ENCODE data around the gene KCNIP2.
A peak's percentile ranks its signal among the peaks of the same experiment; 100 is the strongest.

The KCNIP2 gene

DNA sequence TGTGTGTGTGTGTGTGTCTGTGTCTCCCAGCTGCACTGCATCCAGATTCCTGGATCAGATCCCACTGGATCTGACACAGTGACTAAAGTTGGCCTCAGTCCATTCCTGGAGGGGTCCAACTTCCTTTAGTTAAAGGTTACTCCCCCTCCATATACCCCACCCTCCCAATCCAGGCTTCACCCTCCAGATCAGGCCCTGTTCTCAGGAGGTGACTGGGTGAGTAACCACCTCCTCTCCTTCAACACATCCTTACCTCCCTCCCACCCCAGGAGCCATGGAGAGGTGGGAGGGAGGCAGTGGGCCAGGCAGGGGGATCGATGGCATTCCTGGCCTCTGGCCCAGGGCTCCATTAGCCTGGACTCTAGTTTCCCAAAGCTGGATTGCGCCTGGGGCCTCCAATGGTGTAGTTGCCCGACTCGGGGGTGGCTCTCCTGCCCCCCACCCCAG lies 11.3 kb downstream of the KCNIP2 start:
- H3K4me3 ChIP-seq (ENCODE audit: low read depth, low read length): no peak overlapping the region
- no peak for DNase-seq (ENCODE audit: low read depth, low spot score)
- CTCF ChIA-PET: interaction anchor here (0.9 to 14.8 kb wide), 6 partner anchors 9 to 619 kb away, joined by 3 to 581 read pairs (median 4); partner anchors contain the start of gene KCNIP2
- TF ChIP-seq, protein P1, sequence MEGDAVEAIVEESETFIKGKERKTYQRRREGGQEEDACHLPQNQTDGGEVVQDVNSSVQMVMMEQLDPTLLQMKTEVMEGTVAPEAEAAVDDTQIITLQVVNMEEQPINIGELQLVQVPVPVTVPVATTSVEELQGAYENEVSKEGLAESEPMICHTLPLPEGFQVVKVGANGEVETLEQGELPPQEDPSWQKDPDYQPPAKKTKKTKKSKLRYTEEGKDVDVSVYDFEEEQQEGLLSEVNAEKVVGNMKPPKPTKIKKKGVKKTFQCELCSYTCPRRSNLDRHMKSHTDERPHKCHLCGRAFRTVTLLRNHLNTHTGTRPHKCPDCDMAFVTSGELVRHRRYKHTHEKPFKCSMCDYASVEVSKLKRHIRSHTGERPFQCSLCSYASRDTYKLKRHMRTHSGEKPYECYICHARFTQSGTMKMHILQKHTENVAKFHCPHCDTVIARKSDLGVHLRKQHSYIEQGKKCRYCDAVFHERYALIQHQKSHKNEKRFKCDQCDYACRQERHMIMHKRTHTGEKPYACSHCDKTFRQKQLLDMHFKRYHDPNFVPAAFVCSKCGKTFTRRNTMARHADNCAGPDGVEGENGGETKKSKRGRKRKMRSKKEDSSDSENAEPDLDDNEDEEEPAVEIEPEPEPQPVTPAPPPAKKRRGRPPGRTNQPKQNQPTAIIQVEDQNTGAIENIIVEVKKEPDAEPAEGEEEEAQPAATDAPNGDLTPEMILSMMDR (IDR thresholded peaks at IDR 0.05; ENCODE audit: insufficient read depth, low read length, missing control alignments): no peak
- POLR2A ChIA-PET: no interaction called here

- DNase-seq (ENCODE audit: low read depth, low spot score): no peak
- TF ChIP-seq, protein P1 (IDR thresholded peaks at IDR 0.05; ENCODE audit: insufficient read depth, low read length, missing control alignments): no peak
- POLR2A ChIA-PET: interaction anchor here (1.5 kb wide), 1 partner anchor 13 kb away, joined by 3 read pairs; the partner anchor contains the start of gene OGA
- CTCF ChIA-PET: interaction anchor here (1.5 to 2.0 kb wide), 3 partner anchors 10 to 242 kb away, joined by 5 to 16 read pairs (median 5); partner anchors contain the start of gene KCNIP2
- H3K4me3 ChIP-seq (ENCODE audit: low read depth, low read length): peak overlapping the region; percentile 55
Measured at GRCh38 chr10:101831169-101831811, 12.3 kb downstream of the KCNIP2 start.

GRCh38 chr10:101830322-101831168 lies 13.1 kb downstream of the KCNIP2 start:
- ChIA-PET POLR2A (interaction anchor here (1.5 kb wide), 1 partner anchor 12 kb away, joined by 3 read pairs; the partner anchor contains the start of gene OGA), CTCF (interaction anchor here (1.5 kb wide), 1 partner anchor 242 kb away, joined by 5 read pairs; no protein-coding TSS in a partner anchor)
- peak; percentile 44 for DNase-seq (ENCODE audit: low read depth, low spot score)
- H3K4me3 ChIP-seq (ENCODE audit: low read depth, low read length): peak overlapping the region; percentile 55
- TF ChIP-seq, protein P1 (IDR thresholded peaks at IDR 0.05; ENCODE audit: insufficient read depth, low read length, missing control alignments): no peak

- CTCF ChIA-PET: no interaction called here
- H3K4me3 ChIP-seq (ENCODE audit: low read depth, low read length): peak overlapping the region; percentile 55
- no peak for DNase-seq (ENCODE audit: low read depth, low spot score)
- POLR2A ChIA-PET: no interaction called here
- TF ChIP-seq, protein P1 (IDR thresholded peaks at IDR 0.05; ENCODE audit: insufficient read depth, low read length, missing control alignments): no peak
Measured at GRCh38 chr10:101829561-101830315, 13.9 kb downstream of the KCNIP2 start.

GRCh38 chr10:101828766-101829551 lies 14.6 kb downstream of the KCNIP2 start:
- no peak overlapping the region for H3K4me3 ChIP-seq (ENCODE audit: low read depth, low read length)
- CTCF ChIA-PET: interaction anchor here (1.0 to 2.7 kb wide), 5 partner anchors 10 to 244 kb away, joined by 3 to 12 read pairs (median 7); no protein-coding TSS in a partner anchor
- POLR2A ChIA-PET: no interaction called here
- no peak for DNase-seq (ENCODE audit: low read depth, low spot score)
- TF ChIP-seq, protein P1 (IDR thresholded peaks at IDR 0.05; ENCODE audit: insufficient read depth, low read length, missing control alignments): no peak
